Measurements from ENCODE around the gene ARSB.
"Not testable (repeated sequence)": the region's sequence is repeated elsewhere in the genome, so short reads cannot be mapped to it uniquely, and the experiment has no call there.

ARSB gene

DNA sequence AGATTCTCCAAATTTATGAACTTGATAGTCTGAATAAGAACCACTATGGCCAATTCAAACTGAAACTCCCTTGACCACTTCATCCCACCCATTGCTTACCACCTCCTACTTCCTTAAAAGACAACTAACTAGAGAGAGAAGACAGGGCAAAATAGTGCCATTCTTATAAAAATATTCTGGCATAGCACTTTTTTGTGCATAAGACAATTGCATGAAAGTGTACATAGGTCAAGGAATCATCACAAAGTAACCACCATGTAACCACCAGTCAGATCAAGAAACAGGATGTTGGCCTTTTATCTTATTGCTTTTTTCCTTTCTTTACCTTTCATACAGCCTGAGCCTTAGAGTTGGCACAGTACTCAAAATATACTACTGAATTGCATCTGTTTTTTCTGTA lies 8.1 kb upstream of the ARSB start:
- DNase-seq, result no peak

- no peak for DNase-seq
These were observed 7.0 kb upstream of the ARSB start for GRCh38 chr5:78992146-78992545.

- DNase-seq, result no peak
These were observed 4.0 kb upstream of the ARSB start for GRCh38 chr5:78989080-78989479.

DNA sequence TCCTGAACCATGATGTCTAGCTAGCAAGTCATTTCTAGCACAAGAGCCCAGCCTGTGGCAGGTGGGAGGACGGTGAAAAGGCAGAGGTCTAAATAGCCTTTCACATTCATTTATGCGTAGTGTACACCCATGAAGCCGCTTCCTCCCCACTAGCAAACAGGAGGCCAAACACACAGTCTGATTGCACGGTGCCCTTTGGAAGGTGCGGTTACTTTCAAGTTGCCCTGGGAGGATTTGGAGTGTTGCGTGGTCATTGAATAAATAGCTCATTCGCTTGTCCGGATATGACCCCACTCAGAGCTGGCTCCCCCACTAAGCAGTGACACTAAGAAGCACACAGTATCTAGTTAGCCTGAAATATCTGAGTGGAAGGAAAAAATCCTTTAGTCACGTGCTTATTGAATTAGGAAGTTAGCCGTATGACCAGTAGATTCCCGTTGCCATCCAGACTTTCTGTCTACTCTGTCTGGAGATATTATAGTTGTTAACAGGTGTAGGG lies 664 bp upstream of the ARSB start:
- DNase-seq, result peak; percentile 25

- DNase-seq, result peak; percentile 89
These were observed 533 bp downstream of the ARSB start for GRCh38 chr5:78984439-78985115.

DNA sequence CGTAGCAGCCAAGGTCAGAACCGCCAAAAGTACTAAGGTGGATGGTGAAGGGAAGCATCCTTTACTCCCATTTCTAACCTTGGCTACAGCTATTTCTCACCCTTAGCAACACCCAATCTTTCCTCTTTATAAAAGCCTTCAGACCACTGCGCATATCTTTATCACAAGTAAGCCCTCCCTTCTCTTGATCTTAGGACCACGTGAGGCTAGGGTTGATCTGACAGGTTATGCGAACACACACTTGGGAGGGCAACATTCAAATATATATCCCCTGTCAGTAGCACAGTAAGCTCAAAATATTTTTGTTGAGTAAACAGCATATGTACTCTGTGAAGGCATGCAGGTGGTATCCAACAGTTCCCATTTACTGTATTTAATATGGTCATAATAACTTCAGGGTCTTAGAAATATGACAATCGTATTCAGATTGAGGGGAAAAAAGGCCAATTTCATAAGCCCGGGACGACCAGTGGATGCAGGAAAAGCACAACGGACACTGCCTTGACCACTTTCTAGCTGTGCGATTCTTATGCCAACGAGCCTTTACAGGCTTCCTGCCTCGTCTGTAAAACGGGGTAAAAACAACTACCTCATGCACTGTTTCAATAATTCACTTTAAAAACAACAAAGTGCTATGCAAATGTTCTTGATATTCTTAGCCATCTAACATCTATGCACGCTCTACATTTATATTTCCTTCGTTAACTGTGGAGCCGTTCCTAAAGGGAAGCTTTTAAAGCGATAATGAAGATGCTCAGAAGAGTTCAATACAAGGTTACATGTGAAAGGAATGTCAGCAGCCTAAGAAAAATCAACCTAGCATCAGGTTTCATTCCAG lies 1.3 kb downstream of the ARSB start:
- no peak for DNase-seq

DNA sequence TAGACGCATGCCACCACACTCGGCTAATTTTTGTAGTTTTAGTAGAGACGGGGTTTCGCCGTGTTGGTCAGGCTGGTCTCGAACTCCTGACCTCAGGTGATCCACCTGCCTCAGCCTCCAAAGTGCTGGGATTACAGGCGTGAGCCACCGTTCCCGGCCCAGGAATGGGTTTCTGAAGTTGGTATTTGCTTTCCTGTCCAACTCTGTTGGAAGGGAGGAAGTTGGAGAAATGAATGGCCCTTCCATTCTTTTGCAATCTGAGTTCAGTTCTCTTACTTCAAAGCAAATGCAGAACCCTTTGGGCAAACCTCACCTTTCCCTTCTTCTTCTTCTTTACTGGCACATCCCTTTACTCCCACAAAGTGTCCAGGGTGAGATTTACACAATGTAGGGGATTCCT lies 1.9 kb downstream of the ARSB start:
- not testable (repeated sequence) for DNase-seq

GRCh38 chr5:78979909-78980308 lies 5.2 kb downstream of the ARSB start:
- DNase-seq, result no peak

DNA sequence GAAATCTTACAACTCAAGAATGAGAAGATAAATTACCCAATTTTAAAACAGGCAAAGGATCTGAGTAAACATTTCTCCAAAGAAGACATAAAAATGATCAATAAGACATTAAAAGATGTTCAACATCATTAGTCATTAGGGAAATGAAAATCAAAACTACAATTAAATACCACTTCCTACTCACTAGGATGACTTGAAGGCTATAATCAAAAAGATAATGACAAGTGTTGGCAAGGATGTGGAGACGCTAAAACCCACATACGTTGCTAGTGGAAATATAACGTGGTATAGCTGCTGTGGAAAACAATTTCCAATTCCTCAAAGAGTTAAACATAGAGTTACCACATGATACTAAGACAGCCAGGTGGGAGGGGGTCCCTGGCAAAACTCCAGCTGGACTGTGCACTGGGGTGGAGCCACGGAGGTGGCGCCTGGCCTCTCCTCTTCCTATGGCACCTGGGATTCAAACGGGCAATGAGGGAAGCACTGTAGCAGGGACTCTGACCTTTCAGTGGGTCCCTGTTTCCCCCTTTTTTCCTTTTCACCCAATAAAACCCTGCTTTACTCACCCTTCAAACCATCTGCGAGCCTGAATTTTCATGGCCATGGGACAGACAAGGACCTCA lies 5.9 kb downstream of the ARSB start:
- DNase-seq, result no peak

- DNase-seq, result no peak
These were observed 10.1 kb downstream of the ARSB start for GRCh38 chr5:78975035-78975434.

- no peak for DNase-seq
These were observed 10.5 kb downstream of the ARSB start for GRCh38 chr5:78974601-78975000.

GRCh38 chr5:78974011-78974410 lies 11.1 kb downstream of the ARSB start:
- no peak for DNase-seq

DNA sequence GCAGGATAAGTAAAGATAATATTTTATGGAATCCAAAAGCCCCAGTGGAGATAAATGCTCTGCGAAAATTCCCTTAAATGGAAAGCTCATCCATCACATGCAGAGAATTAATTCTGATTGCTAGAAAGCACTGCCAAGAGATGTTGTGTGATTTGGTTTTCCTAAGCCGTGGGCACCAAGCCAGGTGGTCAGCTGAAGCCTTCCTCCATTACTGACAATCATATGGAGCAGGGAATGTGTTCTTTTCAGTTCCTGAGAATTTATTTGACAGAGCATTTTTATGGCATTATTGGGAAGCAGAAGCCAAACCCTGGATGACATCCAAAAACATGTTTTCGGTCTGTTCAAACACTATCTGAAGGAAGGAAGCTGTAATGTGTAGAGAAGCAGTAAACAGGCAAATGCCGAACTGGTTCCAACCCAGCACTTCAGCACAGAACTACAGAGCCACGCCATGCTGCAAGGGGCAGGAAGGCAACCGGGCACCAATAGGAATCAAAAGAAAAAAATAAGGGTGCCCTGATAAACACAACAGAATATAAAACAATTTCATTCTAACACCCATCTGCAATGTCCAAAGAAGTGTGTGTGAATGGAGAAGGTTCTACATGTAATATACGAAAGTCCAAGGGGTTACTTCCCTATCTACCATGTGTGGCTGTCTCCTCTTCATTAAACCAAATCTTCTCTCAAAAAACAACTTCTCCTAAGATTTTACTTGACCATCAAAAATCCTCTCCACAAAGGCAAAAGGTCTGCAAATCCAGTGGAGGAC lies 12.3 kb downstream of the ARSB start:
- DNase-seq, result peak; percentile 37

- DNase-seq, result no peak
These were observed 13.1 kb downstream of the ARSB start for GRCh38 chr5:78971998-78972397.

DNA sequence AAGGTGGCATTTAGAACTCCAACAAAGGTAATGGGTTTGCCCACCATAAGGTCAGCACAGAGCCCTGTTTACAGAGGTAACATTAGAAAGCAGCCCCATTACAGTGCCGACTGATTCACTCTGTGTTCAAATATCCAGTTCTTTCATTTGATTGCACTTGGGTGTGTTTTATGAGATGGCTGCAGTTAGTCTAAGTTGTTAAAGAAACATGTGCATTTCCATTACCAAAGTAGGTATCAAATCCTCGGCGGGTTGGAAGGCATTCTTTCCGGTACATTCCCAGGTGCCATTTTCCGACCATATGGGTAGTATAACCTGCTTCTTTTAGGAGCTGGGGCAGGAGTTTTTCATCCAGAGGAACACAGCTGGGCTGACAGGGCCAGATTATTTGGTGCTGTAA lies 16.3 kb downstream of the ARSB start:
- DNase-seq, result no peak

DNA sequence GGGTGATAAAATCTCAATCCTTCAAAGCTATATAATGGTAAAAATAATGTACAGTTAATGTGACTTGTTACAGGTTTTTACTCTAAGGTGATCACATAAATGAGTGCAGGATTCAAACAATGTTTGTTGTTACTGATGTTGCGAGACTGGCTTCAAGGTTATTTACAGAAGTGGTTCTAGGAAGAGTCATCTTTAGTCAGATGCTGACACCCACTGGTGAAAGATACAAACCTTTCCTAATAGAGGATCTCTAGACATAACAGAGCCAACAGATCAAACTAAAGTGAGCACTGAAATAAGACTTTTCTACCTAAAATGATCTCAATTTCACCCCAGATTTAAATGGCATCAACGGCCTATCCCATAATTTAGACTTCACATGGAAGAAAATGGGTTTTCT lies 20.2 kb downstream of the ARSB start:
- peak; percentile 59 for DNase-seq

- no peak for DNase-seq
These were observed 23.4 kb downstream of the ARSB start for GRCh38 chr5:78961743-78962142.

DNA sequence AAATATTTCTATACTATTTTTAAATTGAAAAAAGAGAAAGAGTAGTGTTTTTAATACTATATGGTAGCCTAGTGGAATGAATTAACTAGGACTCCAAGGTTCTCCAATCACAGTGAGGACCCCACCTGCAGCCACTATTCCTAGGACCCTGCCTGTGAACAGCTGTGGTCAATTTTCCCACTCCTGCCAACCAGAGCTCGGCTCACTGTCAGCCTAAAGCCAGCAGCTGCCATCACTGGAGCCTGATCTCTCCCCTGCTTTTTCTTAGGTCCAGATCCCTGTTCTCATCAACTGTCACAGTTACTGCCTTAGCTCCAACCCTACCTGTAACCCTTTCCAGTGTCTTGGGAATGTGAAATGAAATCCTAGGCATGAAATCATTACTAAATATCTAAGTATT lies 25.3 kb downstream of the ARSB start:
- no peak for DNase-seq

- DNase-seq, result no peak
These were observed 26.3 kb downstream of the ARSB start for GRCh38 chr5:78958672-78959445.

DNA sequence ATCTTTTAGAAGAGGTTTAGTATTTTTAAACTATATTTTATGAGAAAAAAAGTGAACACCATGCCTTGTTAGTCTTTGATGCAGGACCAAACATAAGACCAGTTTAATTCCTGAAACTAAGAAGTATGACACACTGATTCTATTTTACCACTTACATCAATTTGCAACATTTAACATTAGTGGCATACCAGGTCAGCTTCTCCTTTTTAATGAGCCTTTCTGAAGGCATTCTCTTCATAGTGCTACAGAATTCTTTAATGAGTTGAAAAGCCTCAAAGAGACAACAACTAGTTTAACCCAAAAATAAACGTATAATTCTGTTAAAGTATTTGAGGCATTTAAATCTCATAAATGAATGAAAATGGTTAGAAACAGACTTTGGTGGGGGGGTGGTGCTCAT lies 28.2 kb downstream of the ARSB start:
- no peak for DNase-seq

GRCh38 chr5:78953092-78953800 lies 31.9 kb downstream of the ARSB start:
- DNase-seq, result no peak

DNA sequence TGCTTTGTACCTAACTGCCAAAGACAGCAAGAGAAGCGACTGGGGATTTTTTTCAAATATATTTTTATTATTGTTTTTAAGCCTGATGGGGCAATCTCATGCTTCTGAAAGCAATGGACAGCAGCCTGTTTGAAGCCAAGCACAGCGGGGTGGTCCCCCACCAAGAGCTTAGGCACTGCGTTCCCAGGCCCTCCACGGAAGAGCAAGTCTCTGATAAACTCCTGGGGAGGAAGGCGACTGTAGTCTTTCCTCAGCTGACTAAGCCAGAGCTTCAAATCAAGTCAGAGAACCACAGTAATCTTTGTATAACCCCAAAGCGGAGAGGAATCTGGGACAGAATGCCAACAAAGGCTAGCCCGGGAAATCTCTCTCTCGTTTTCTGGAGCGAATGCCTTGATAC lies 54.4 kb downstream of the ARSB start:
- DNase-seq, result no peak

Measured in NCI-H69 (cell line).